ENCODE results near the gene HECTD1. TPM values are rescaled to one million over a fixed set of nuclear protein-coding genes. Genes with fewer than 3 reads are reported as not detected.
A peak's percentile ranks its signal among the peaks of the same experiment; 100 is the strongest.
"Not testable (repeated sequence)": the region's sequence is repeated elsewhere in the genome, so short reads cannot be mapped to it uniquely, and the experiment has no call there.

The HECTD1 gene
- total RNA-seq, 2 experiments from 2014 or later, result 97.2 to 110 TPM

DNA sequence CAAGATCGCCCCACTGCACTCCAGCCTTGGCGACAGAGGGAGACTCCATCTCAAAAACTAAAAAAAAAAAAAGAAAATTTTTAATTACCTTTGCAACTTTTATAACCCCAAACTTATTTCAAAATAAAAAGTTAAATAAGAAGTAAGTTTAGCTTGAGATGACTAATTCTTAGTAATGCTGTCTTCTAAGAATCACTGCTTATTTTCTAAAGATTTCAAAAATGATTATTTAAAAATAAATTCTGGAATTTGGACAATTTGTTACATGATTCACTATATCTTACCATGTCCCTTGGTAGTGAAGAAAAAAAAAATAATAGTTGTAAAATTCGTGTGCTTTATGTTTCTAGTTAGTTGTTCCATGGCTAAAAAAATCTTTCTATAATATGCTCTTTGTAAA, 11.6 kb upstream of the HECTD1 start:
- H3K36me3 Mint-ChIP-seq (ENCODE audit: low read depth), result no peaks in the 10 kb centered on the region
- H3K27me3 Mint-ChIP-seq, result no peaks in the 10 kb centered on the region
- ChIA-PET CTCF (no interaction called here), POLR2A (no interaction called here)
- no peaks in the 10 kb centered on the region for H3K4me1 Mint-ChIP-seq
- H3K27ac Mint-ChIP-seq, result no peak overlapping the region
- H3K9me3 Mint-ChIP-seq, result no peaks in the 10 kb centered on the region
- no peak overlapping the region for H3K4me3 Mint-ChIP-seq
- DNase-seq, result no peak

DNA sequence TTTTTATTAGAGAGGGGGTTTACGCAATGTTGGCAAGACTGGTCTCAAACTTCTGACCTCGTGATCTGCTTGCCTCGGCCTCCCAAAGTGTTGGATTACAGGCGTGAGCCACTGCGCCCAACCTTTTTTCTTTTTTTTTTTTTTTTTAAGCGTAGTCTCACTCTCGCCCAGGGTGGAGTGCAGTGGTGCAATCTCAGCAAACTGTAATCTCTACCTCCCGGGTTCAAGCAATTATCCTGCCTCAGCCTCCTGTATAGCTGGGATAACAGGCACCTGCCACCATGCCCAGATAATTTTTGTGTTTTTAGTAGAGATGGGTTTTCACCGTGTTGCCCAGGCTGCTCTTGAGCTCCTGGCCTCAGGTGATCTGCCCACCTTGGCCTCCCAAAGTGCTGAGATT, 8.8 kb upstream of the HECTD1 start:
- H3K27me3 Mint-ChIP-seq, result no peaks in the 10 kb centered on the region
- no peak overlapping the region for H3K27ac Mint-ChIP-seq
- no peaks in the 10 kb centered on the region for H3K9me3 Mint-ChIP-seq
- no peaks in the 10 kb centered on the region for H3K36me3 Mint-ChIP-seq (ENCODE audit: low read depth)
- DNase-seq, result no peak
- H3K4me3 Mint-ChIP-seq, result no peak overlapping the region
- POLR2A ChIA-PET, result no interaction called here
- CTCF ChIA-PET, result no interaction called here
- H3K4me1 Mint-ChIP-seq, result no peaks in the 10 kb centered on the region

DNA sequence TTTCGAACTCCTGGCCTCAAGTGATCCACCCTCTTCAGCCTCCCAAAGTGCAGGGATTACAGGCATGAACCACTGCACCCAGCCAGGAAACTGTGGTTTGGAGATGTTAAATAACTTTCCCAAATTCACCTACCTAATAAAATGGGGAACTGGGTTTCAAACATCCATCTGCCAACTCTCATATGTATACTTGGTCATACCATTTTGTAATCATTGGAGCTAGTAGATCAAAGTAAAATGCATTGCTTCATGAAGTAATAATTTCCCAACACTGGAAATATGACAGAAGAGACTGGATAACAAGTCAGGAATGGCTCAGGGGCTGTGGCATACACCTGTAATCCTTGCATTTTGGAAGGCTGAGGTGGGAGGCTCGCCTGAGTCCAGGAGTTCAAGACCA, 5.3 kb upstream of the HECTD1 start:
- no peak overlapping the region for H3K27ac Mint-ChIP-seq
- H3K4me3 Mint-ChIP-seq, result no peak overlapping the region
- no peak for DNase-seq
- POLR2A ChIA-PET, result no interaction called here
- no peaks in the 10 kb centered on the region for H3K36me3 Mint-ChIP-seq (ENCODE audit: low read depth)
- CTCF ChIA-PET, result no interaction called here
- H3K4me1 Mint-ChIP-seq, result peaks cover 26% of the 10 kb centered on the region
- H3K9me3 Mint-ChIP-seq, result no peaks in the 10 kb centered on the region
- peaks cover 2% of the 10 kb centered on the region for H3K27me3 Mint-ChIP-seq

GRCh38 chr14:31209605-31210004, 2.0 kb upstream of the HECTD1 start:
- Mint-ChIP-seq H3K27me3 (peaks cover 2% of the 10 kb centered on the region), H3K4me1 (peaks cover 41% of the 10 kb centered on the region), H3K4me3 (peak overlapping the region; percentile 89), H3K9me3 (no peaks in the 10 kb centered on the region), H3K27ac (no peak overlapping the region), H3K36me3 (ENCODE audit: low read depth) (peaks cover 12% of the 10 kb centered on the region)
- ChIA-PET CTCF (no interaction called here), POLR2A (no interaction called here)
- no peak for DNase-seq

DNA sequence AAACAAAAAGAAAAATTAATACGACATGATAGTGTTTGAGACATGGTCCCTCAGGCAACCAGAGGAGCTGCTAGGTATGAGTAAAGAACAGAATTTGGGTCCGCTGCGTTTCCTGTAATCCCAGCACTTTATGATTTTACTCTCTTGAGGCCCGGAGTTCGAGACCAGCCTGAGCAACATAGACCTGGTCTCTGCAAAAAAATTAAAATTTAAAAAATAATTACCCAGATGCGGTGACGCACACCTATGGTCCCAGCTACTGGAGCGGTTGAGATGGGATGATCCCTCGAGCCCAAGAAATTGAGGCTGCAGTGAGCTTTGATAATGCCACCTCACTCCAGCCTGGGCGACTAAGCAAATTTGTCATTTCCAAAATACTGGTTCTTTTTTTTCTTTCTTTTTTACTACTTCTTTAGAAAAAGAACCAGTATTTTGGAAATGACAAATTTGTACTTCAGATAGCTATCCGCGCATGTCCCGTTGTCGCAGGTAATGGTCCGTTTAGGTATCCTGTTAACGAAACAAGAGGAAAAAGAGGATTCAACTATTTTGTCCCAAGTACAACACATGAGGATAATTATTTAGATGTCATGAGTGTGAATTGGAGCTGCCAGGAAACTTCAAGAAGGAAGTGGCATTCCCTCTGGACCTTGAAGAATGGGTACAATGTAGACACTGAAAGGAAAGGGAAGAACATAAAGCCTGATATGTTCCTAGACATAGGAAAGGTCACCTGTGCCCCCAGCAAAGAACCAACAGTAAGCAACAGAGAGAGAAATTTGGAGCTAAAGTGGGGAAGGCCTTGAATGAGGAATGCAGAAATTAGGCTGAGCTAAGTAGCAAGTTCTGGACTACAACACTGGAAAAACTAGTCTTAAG, 1.2 kb upstream of the HECTD1 start:
- CTCF ChIA-PET, result interaction anchor here (0.6 to 2.8 kb wide), 9 partner anchors 17 to 212 kb away, joined by 3 to 12 read pairs (median 4); partner anchors contain the start of gene HEATR5A
- no peak for DNase-seq
- Mint-ChIP-seq H3K4me1 (peaks cover 47% of the 10 kb centered on the region), H3K36me3 (ENCODE audit: low read depth) (peaks cover 18% of the 10 kb centered on the region), H3K27ac (peak overlapping the region; percentile 100), H3K27me3 (peaks cover 2% of the 10 kb centered on the region), H3K9me3 (no peaks in the 10 kb centered on the region), H3K4me3 (peak overlapping the region; percentile 89)
- POLR2A ChIA-PET, result interaction anchor here (1.4 kb wide), 1 partner anchor 182 kb away, joined by 4 read pairs; no protein-coding TSS in a partner anchor

- peak overlapping the region; percentile 90 for H3K4me3 Mint-ChIP-seq
- peaks cover 29% of the 10 kb centered on the region for H3K36me3 Mint-ChIP-seq (ENCODE audit: low read depth)
- ChIA-PET CTCF (interaction anchor here (0.7 to 3.1 kb wide), 23 partner anchors 11 to 648 kb away, joined by 3 to 19 read pairs (median 4); partner anchors contain the start of genes HEATR5A and STRN3), POLR2A (interaction anchor here (0.6 to 1.4 kb wide), 3 partner anchors 79 to 181 kb away, joined by 3 to 4 read pairs (median 3); no protein-coding TSS in a partner anchor)
- peaks cover 2% of the 10 kb centered on the region for H3K27me3 Mint-ChIP-seq
- H3K4me1 Mint-ChIP-seq, result peaks cover 57% of the 10 kb centered on the region
- H3K9me3 Mint-ChIP-seq, result no peaks in the 10 kb centered on the region
- H3K27ac Mint-ChIP-seq, result peak overlapping the region; percentile 98
- peak; percentile 87 for DNase-seq
Observed at GRCh38 chr14:31207287-31207754, 272 bp downstream of the HECTD1 start.

DNA sequence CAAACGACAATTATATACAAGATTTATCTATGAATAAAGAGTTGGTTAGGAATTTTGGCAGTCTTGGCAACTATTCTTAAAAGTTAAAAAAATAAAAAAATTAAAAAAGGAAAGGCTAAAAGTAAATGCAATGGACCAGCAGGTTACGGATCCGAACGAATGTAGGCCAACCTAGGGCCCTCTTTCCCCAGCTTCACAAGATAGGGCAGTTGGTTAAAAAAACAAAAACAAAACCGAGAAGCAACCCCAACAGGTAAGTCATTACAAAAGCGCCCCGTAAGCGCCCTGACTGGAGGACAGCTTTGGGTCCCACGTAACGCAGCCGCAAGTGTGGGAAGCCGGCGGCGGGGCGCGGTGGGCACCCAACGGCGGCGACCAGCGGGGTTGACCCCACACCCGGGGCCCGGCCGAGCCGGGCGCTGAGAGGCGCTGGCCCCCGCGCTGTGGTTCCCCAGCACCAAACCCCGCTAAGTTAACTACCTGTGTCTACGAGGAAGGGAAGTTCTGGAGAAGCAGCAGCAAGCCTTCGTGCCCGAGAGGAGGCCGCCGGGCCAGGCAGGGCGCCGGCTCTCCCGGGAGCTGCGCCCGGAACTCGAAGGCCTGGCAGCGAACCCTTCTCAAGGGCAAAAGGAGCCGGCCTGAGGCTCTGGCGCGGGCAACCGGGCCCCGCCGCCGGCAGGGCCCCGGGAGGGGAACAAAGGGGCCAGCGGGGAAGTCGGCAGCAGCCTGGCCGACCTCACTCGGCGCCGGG, 882 bp downstream of the HECTD1 start:
- peak; percentile 54 for DNase-seq
- ChIA-PET POLR2A (interaction anchor here (1.0 kb wide), 1 partner anchor 79 kb away, joined by 3 read pairs; no protein-coding TSS in a partner anchor), CTCF (interaction anchor here (0.6 to 3.1 kb wide), 19 partner anchors 11 to 649 kb away, joined by 3 to 19 read pairs (median 4); partner anchors contain the start of gene STRN3)
- peak overlapping the region; percentile 98 for H3K27ac Mint-ChIP-seq
- peak overlapping the region; percentile 90 for H3K4me3 Mint-ChIP-seq
- H3K27me3 Mint-ChIP-seq, result peaks cover 2% of the 10 kb centered on the region
- H3K9me3 Mint-ChIP-seq, result no peaks in the 10 kb centered on the region
- peaks cover 60% of the 10 kb centered on the region for H3K4me1 Mint-ChIP-seq
- H3K36me3 Mint-ChIP-seq (ENCODE audit: low read depth), result peaks cover 34% of the 10 kb centered on the region

DNA sequence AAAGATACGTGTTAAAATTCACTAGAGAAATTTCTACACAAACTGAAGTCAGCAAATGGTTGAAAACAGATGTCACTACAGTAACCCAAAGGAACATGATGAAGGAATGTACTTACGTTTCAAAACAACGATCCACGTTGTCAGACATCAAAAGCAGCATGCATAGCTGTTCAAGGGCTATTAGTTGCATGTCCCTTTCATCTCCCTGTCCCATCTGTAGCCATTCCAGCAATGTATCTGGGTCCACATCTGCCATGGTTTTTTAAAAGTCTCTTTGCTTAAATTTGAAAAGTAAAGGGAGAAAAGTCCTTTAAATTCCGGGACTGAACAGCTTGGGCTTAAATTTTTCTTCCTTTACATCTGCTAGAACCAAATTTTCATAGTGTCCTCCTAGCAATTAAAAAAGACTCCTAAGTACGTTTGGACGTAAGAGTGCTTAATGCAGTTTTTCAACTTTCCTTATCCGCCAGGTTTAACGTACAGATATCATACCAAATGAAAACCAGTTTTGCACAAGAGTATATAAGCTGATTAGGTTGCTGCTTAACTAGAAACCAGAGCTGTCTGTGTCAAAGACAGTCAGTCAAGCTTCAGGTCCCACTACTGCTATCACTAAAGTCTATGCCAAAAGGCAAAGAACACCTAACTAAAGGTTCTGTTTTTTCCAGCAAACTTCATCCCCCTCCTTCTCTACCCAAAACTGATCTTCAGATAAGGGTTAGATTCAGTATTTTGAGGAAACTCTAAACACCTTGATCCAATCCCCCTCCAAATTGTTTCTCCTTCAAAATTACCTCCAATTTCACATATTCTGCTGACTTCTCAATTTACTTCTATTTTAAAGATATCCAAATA, 1.7 kb downstream of the HECTD1 start:
- DNase-seq, result peak; percentile 15
- Mint-ChIP-seq H3K9me3 (no peaks in the 10 kb centered on the region), H3K27ac (peak overlapping the region; percentile 88), H3K27me3 (no peaks in the 10 kb centered on the region), H3K36me3 (ENCODE audit: low read depth) (peaks cover 37% of the 10 kb centered on the region), H3K4me1 (peaks cover 61% of the 10 kb centered on the region), H3K4me3 (peak overlapping the region; percentile 90)
- POLR2A ChIA-PET, result interaction anchor here (1.0 kb wide), 1 partner anchor 78 kb away, joined by 3 read pairs; no protein-coding TSS in a partner anchor
- CTCF ChIA-PET, result interaction anchor here (0.6 to 3.1 kb wide), 7 partner anchors 10 to 106 kb away, joined by 3 to 19 read pairs (median 5); no protein-coding TSS in a partner anchor

- ChIA-PET CTCF (interaction anchor here (0.7 to 3.1 kb wide), 2 partner anchors 9 to 26 kb away, joined by 3 to 19 read pairs; no protein-coding TSS in a partner anchor), POLR2A (no interaction called here)
- peaks cover 61% of the 10 kb centered on the region for H3K4me1 Mint-ChIP-seq
Observed at GRCh38 chr14:31204593-31205534, 2.7 kb downstream of the HECTD1 start.

DNA sequence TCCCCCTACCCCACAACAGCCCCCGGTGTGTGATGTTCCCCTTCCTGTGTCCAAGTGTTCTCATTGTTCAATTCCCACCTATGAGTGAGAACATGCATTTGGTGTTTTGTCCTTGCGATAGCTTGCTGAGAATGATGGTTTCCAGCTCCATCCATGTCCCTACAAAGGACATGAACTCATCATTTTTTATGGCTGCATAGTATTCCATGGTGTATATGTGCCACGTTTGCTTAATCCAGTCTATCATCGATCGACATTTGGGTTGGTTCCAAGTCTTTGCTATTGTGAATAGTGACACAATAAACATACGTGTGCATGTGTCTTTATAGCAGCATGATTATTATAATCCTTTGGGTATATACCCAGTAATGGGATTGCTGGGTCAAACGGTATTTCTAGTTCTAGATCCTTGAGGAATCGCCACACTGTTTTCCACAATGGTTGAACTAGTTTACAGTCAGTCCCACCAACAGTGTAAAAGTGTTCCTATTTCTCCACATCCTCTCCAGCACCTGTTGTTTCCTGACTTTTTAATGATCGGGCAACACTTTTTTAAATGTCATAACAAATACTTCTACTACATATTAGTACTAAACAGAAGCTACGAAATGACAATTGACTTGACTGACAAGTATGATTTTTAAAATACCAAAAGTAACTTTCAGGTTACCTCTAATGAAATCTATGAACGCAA, 3.5 kb downstream of the HECTD1 start:
- H3K27ac Mint-ChIP-seq, POLR2A ChIA-PET, CTCF ChIA-PET, H3K27me3 Mint-ChIP-seq, DNase-seq, H3K9me3 Mint-ChIP-seq, H3K4me3 Mint-ChIP-seq: not testable (repeated sequence)
- H3K36me3 Mint-ChIP-seq (ENCODE audit: low read depth), result peaks cover 49% of the 10 kb centered on the region
- peaks cover 59% of the 10 kb centered on the region for H3K4me1 Mint-ChIP-seq

More at GRCh38 chr14:31204593-31205534, 2.7 kb downstream of the HECTD1 start:
- no peak for DNase-seq
- H3K4me3 Mint-ChIP-seq, result peak overlapping the region; percentile 90
- no peak overlapping the region for H3K27ac Mint-ChIP-seq
- peaks cover 44% of the 10 kb centered on the region for H3K36me3 Mint-ChIP-seq (ENCODE audit: low read depth)
- no peaks in the 10 kb centered on the region for H3K27me3 Mint-ChIP-seq
- H3K9me3 Mint-ChIP-seq, result no peaks in the 10 kb centered on the region

DNA sequence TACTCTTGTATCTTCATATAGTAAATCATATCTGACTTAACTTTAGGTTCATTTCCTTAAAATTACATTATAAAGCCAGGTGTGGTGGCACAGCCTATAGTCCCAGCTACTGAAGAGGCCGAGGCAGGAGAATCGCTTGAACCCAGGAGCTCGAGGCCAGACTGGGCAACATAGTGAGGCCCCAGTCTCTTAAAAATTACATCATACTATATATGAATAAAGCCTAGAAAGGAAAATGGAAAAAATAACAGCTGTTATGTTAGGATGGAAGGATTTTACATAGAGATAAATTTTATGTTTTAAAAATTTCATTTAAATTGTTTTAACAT, 4.2 kb downstream of the HECTD1 start:
- H3K27ac Mint-ChIP-seq, result no peak overlapping the region
- ChIA-PET POLR2A (no interaction called here), CTCF (interaction anchor here (0.6 kb wide), 2 partner anchors 99 to 1160 kb away, joined by 3 to 4 read pairs; no protein-coding TSS in a partner anchor)
- DNase-seq, result no peak
- H3K4me3 Mint-ChIP-seq, result no peak overlapping the region
- no peaks in the 10 kb centered on the region for H3K9me3 Mint-ChIP-seq
- peaks cover 55% of the 10 kb centered on the region for H3K4me1 Mint-ChIP-seq
- H3K36me3 Mint-ChIP-seq (ENCODE audit: low read depth), result peaks cover 50% of the 10 kb centered on the region
- no peaks in the 10 kb centered on the region for H3K27me3 Mint-ChIP-seq

Data from activated CD4-positive, alpha-beta T cell treated with anti-CD3 and anti-CD28 coated beads, Interleukin-2, amount 10 ng/mL, durations not matched to agents 7 days and 5 days (primary cell).